Measurements from ENCODE around the gene YBX3.

YBX3 gene

DNA sequence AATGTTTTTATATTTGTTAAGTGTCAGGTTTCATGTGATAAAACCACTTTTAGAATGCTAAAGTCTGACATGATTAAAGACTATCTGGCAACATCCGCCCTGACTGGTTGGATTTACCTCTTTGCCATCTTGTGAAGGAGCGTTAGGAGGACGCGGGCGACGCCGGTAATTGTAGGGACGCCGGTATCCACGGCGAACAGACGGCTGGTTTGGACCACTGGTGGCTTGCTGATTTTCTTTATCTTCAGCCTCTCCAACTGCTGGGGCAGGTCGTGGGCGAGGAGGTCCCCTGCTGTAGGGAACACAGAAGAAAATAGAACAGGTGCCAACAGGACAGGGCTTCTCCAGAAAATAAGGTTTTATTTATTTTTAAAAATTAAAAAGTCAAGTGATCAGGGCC, 21.3 kb downstream of the YBX3 start:
- TF ChIP-seq CTCF (IDR thresholded peaks at IDR 0.05; ENCODE audit: low read depth, low read length, missing control alignments) = no peak
- H3K4me3 ChIP-seq (ENCODE audit: low read depth, low read length) = no peak overlapping the region
- DNase-seq (ENCODE audit: low read depth) = no peak

GRCh38 chr12:10701131-10701681, 21.9 kb downstream of the YBX3 start:
- TF ChIP-seq CTCF (IDR thresholded peaks at IDR 0.05; ENCODE audit: low read depth, low read length, missing control alignments) = no peak
- DNase-seq (ENCODE audit: low read depth) = no peak
- no peak overlapping the region for H3K4me3 ChIP-seq (ENCODE audit: low read depth, low read length)

- H3K4me3 ChIP-seq (ENCODE audit: low read depth, low read length) = no peak overlapping the region
- no peak for TF ChIP-seq CTCF (IDR thresholded peaks at IDR 0.05; ENCODE audit: low read depth, low read length, missing control alignments)
- no peak for DNase-seq (ENCODE audit: low read depth)
These were observed 22.5 kb downstream of the YBX3 start for GRCh38 chr12:10700581-10700980.

DNA sequence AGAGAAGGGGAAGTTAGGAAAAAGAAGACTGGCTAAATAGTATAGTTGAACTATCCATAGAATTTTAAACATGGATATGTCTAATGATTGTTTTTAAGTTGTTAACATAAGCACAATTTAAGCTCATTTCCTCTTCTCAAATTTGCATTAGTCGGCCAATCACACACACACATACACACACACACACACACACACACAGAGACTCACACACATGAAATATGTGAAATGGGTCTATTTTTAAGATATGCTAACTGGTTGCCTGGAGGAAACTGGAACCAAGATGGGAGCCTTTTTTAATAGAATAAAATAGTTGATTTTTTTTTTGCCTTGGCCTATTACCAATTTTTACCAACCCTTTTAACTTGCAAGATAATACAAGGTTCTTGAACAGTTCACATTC, 25.3 kb downstream of the YBX3 start:
- no peak for TF ChIP-seq CTCF (IDR thresholded peaks at IDR 0.05; ENCODE audit: low read depth, low read length, missing control alignments)
- no peak for DNase-seq (ENCODE audit: low read depth)

DNA sequence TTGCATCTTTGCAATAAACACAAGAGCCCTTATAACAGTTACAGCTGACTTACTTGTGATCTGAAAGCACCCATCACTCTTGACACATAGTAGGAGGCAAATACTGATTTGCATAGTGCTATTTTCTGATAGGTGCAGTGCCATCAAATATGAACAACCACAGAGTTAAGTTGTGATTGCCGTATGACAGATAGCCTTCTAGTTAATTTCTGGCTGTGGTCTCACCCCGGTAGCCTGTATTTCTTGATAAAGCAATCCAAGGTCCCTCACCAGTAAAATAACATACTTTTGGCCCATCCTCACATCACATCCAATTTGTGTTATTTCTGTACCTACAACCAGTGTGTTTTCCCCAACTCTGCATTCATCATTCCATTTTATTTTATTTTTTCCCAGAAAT, 26.0 kb downstream of the YBX3 start:
- DNase-seq (ENCODE audit: low read depth) = no peak
- TF ChIP-seq CTCF (IDR thresholded peaks at IDR 0.05; ENCODE audit: low read depth, low read length, missing control alignments) = no peak
- no peak overlapping the region for H3K4me3 ChIP-seq (ENCODE audit: low read depth, low read length)

More for the DNA sequence above, 25.3 kb downstream of the YBX3 start:
- no peak overlapping the region for H3K4me3 ChIP-seq (ENCODE audit: low read depth, low read length)

DNA sequence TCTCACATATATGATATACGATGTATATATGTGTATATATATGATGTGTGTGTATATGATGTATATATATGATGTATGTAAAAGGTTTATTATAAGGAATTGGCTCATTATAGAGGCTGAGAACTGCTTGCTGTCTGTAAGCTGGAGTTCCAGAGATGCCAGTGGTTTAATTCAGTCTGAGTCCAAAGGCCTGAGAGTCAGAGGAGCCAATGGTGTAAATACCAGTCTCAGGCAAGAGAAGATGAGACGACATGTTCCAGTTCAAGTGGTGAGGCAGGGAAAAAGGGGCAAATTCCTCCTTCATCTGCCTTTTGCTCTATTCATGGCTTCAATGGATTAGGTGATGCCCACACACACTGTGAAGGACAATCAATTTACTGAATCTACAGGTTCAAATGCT, 32.2 kb downstream of the YBX3 start:
- TF ChIP-seq CTCF (IDR thresholded peaks at IDR 0.05; ENCODE audit: low read depth, low read length, missing control alignments) = no peak
- no peak for DNase-seq (ENCODE audit: low read depth)
- H3K4me3 ChIP-seq (ENCODE audit: low read depth, low read length) = no peak overlapping the region

GRCh38 chr12:10689146-10689545, 34.0 kb downstream of the YBX3 start:
- no peak overlapping the region for H3K4me3 ChIP-seq (ENCODE audit: low read depth, low read length)
- DNase-seq (ENCODE audit: low read depth) = no peak
- no peak for TF ChIP-seq CTCF (IDR thresholded peaks at IDR 0.05; ENCODE audit: low read depth, low read length, missing control alignments)

All from GM12864 (cell line).